Measurements from ENCODE around the gene SH3RF3. TPM values are rescaled to one million over a fixed set of nuclear protein-coding genes. Genes with fewer than 3 reads are reported as not detected.

SH3RF3 gene
- total RNA-seq, 2 donors from 2014 or later: 0.05 TPM; not detected in 1

- DNase-seq (ENCODE audit: low spot score) (no peak), ATAC-seq (no peak)
- H3K27ac Mint-ChIP-seq: no peak overlapping the region
- no peak overlapping the region for H3K4me3 Mint-ChIP-seq
- H3K36me3 Mint-ChIP-seq: no peaks in the 10 kb centered on the region
- peaks cover 12 to 23% of the 10 kb centered on the region in 2 donors for H3K4me1 Mint-ChIP-seq (ENCODE audit: low read depth in 2 of 2)
- H3K9me3 Mint-ChIP-seq: peaks cover under 1% of the 10 kb centered on the region
- peaks cover 7 to 11% of the 10 kb centered on the region in 2 donors for H3K27me3 Mint-ChIP-seq
Measured at GRCh38 chr2:109204412-109204811, 75.4 kb downstream of the SH3RF3 start.

DNA sequence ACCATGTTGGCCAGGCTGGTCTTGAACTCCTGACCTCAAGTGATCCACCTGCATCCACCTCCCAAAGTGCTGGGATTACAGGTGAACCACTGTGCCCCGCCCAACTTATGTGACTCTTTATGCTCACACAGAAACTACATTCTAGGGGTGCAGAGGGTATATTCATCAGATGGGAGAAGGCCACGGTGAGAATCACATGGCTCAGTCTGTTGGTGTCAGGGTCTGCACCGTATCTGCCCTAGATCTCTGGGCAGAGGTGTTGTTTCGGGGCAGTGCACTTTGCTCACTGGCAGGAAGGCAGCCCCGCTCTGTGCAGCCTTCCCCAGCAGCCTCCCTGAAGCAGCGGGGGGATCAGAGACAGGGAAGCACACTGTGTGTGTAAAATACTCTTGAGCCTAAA lies 76.4 kb downstream of the SH3RF3 start:
- no peak for ATAC-seq
- Mint-ChIP-seq H3K4me3 (no peak overlapping the region), H3K9me3 (no peaks in the 10 kb centered on the region), H3K27me3 (peaks cover 11 to 21% of the 10 kb centered on the region in 2 donors), H3K4me1 (ENCODE audit: low read depth in 2 of 2) (peaks cover 19 to 23% of the 10 kb centered on the region in 2 donors), H3K27ac (no peak overlapping the region), H3K36me3 (no peaks in the 10 kb centered on the region)
- no peak for DNase-seq (ENCODE audit: low spot score)

GRCh38 chr2:109206569-109207146 lies 77.7 kb downstream of the SH3RF3 start:
- Mint-ChIP-seq H3K27me3 (peaks cover 17 to 28% of the 10 kb centered on the region in 2 donors), H3K4me3 (no peak overlapping the region), H3K9me3 (no peaks in the 10 kb centered on the region), H3K4me1 (ENCODE audit: low read depth in 2 of 2) (peaks cover 28 to 29% of the 10 kb centered on the region in 2 donors), H3K27ac (no peak overlapping the region), H3K36me3 (no peaks in the 10 kb centered on the region)
- DNase-seq (ENCODE audit: low spot score) (no peak), ATAC-seq (no peak)

DNA sequence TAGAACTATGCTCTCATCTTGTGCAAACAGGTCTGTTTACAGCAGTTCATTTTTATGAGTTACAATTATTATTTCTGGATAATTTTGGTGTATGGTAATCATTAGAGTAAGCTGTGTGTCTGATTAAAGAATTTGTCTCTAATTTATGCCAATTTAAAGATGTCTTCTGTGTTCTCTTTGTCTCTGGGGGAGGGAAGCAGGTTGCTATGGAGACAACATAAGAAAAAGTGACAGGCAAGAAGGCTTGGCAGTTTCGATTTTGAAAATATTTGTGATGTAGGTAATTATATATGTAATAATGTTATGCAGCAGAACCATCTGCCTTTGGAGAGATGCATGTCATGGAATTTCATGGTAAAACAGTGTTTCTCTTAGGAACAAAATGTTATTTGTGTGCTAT lies 78.2 kb downstream of the SH3RF3 start:
- no peaks in the 10 kb centered on the region for H3K9me3 Mint-ChIP-seq
- peaks cover 20 to 29% of the 10 kb centered on the region in 2 donors for H3K27me3 Mint-ChIP-seq
- no peak overlapping the region for H3K27ac Mint-ChIP-seq
- ATAC-seq (no peak), DNase-seq (ENCODE audit: low spot score) (no peak)
- no peak overlapping the region for H3K4me3 Mint-ChIP-seq
- H3K36me3 Mint-ChIP-seq: no peaks in the 10 kb centered on the region
- H3K4me1 Mint-ChIP-seq (ENCODE audit: low read depth in 2 of 2): peaks cover 28 to 33% of the 10 kb centered on the region in 2 donors

DNA sequence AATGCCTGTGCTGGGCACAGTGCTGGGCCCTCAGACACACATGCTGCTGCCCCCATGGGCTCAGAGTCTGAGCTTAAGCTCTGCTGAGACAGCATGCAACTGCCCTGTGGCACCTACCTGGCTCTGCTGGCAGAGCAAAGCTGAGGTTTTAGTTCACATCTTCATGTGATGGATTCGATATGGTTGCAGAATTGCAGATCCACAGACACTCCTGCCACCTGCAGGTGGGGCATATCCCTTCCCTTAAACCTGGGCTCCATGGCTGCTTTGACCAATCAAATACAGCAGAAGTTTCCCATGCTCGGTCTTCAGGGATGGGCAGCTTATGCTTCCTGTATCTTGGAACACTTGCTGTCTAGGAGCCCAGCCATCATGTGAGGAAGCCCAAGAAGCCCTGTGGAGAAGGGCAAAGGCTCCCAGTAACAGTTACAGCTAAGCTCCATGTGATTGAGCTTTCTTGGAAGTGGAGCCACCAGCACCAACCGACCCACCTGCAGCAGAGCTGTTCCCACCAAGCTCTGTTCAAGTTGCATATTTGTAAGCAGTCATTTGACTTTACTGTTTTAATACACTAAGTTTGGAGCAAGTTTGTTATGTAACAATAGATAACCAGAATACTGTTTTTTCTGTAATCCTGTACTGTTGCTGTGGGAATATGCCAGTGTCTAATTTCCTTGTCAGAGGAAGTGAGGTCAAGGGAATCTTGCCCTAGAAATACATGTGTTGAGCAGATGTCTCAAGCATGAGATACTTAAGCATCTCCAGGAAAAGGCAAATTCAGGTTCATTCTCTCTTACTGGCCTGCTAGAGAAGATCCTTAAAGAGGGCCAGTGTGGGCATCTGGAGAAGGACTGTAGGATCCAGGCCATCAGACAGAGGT lies 79.3 kb downstream of the SH3RF3 start:
- Mint-ChIP-seq H3K4me3 (no peak overlapping the region), H3K36me3 (no peaks in the 10 kb centered on the region), H3K27ac (no peak overlapping the region), H3K9me3 (no peaks in the 10 kb centered on the region), H3K4me1 (ENCODE audit: low read depth in 2 of 2) (peaks cover 38 to 41% of the 10 kb centered on the region in 2 donors), H3K27me3 (peaks cover 25 to 40% of the 10 kb centered on the region in 2 donors)
- ATAC-seq (no peak), DNase-seq (ENCODE audit: low spot score) (no peak)

- Mint-ChIP-seq H3K4me3 (no peak overlapping the region), H3K9me3 (no peaks in the 10 kb centered on the region), H3K36me3 (no peaks in the 10 kb centered on the region), H3K27ac (no peak overlapping the region), H3K4me1 (ENCODE audit: low read depth in 2 of 2) (peaks cover 43 to 44% of the 10 kb centered on the region in 2 donors), H3K27me3 (peaks cover 29 to 43% of the 10 kb centered on the region in 2 donors)
- no peak for DNase-seq (ENCODE audit: low spot score)
- no peak for ATAC-seq
Measured at GRCh38 chr2:109208951-109209335, 79.9 kb downstream of the SH3RF3 start.

GRCh38 chr2:109209412-109209811 lies 80.4 kb downstream of the SH3RF3 start:
- no peak overlapping the region for H3K4me3 Mint-ChIP-seq
- peaks cover 29 to 45% of the 10 kb centered on the region in 2 donors for H3K27me3 Mint-ChIP-seq
- ATAC-seq (no peak), DNase-seq (ENCODE audit: low spot score) (no peak)
- H3K27ac Mint-ChIP-seq: no peak overlapping the region
- no peaks in the 10 kb centered on the region for H3K9me3 Mint-ChIP-seq
- H3K4me1 Mint-ChIP-seq (ENCODE audit: low read depth in 2 of 2): peaks cover 43 to 49% of the 10 kb centered on the region in 2 donors
- H3K36me3 Mint-ChIP-seq: no peaks in the 10 kb centered on the region

- H3K27me3 Mint-ChIP-seq: peaks cover 30 to 48% of the 10 kb centered on the region in 2 donors
- H3K4me1 Mint-ChIP-seq (ENCODE audit: low read depth in 2 of 2): peaks cover 46 to 54% of the 10 kb centered on the region in 2 donors
- H3K36me3 Mint-ChIP-seq: no peaks in the 10 kb centered on the region
- no peak for ATAC-seq
- no peak for DNase-seq (ENCODE audit: low spot score)
- H3K9me3 Mint-ChIP-seq: no peaks in the 10 kb centered on the region
- no peak overlapping the region for H3K4me3 Mint-ChIP-seq
- no peak overlapping the region for H3K27ac Mint-ChIP-seq
Measured at GRCh38 chr2:109209941-109210340, 80.9 kb downstream of the SH3RF3 start.

GRCh38 chr2:109210431-109211200 lies 81.6 kb downstream of the SH3RF3 start:
- no peaks in the 10 kb centered on the region for H3K36me3 Mint-ChIP-seq
- no peak overlapping the region for H3K4me3 Mint-ChIP-seq
- H3K4me1 Mint-ChIP-seq (ENCODE audit: low read depth in 2 of 2): peaks cover 50 to 59% of the 10 kb centered on the region in 2 donors
- H3K27me3 Mint-ChIP-seq: peaks cover 36 to 55% of the 10 kb centered on the region in 2 donors
- no peaks in the 10 kb centered on the region for H3K9me3 Mint-ChIP-seq
- peak overlapping the region in 1 of 2 donors; percentile 3 for H3K27ac Mint-ChIP-seq
- ATAC-seq (no peak), DNase-seq (ENCODE audit: low spot score) (no peak)

DNA sequence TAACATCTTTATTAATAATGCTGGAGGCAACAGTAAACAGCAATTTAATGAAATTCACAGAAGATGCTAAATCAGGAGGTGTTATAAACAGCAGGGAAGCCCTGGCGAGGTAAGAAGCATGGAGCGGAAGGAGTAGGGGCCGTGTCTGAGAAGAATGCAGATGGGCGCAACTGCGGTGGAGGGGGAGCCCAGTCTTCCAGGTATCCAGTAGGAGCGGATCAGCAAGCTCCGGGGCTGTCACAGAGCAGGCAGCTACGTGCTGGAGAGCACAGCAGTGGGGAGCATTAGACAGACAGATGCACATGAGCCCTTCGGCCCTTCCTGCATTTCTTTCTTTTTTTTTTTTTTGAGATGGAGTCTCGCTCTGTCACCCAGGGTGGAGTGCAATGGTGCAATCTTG lies 82.3 kb downstream of the SH3RF3 start:
- peaks cover 42 to 60% of the 10 kb centered on the region in 2 donors for H3K27me3 Mint-ChIP-seq
- H3K9me3 Mint-ChIP-seq: no peaks in the 10 kb centered on the region
- no peak overlapping the region for H3K4me3 Mint-ChIP-seq
- no peak for DNase-seq (ENCODE audit: low spot score)
- ATAC-seq: no peak
- no peaks in the 10 kb centered on the region for H3K36me3 Mint-ChIP-seq
- peak overlapping the region in 1 of 2 donors; percentile 3 for H3K27ac Mint-ChIP-seq
- H3K4me1 Mint-ChIP-seq (ENCODE audit: low read depth in 2 of 2): peaks cover 53 to 58% of the 10 kb centered on the region in 2 donors

DNA sequence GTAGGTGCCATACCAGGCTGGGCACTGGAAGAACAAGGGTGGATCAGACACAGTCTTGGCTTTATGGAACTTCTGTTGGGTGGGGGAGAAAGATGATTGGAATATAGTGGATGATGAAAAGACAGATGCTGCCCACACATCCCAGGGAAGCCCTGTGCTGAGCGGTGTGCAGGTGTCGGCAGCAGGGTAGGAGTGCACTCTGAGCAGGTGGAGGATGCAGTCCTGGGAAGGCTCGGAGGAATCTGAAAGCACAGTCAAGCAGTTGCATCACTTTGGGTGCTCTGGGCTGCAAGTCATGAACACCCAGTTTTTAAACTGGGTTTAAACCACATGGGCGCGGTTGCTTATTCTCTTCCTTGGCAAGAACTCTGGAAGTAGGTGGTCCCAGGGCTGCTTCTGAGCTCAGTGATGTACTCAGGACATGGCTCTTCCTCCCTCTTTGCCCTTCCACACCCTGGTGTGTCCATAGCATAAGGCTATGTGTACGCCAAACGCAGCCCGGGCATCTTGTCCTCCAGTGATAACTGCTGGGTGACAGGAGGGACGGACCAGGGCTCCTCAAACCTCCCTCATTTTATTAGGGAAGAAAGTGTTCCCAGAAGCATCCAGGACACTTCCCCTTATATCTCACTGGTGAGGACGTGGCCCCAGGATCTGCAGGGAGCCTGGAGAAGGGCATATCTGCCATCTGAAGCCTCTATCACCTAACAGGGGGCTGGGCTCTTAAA lies 84.0 kb downstream of the SH3RF3 start:
- H3K4me1 Mint-ChIP-seq (ENCODE audit: low read depth in 2 of 2): peaks cover 60 to 65% of the 10 kb centered on the region in 2 donors
- H3K4me3 Mint-ChIP-seq: peak overlapping the region; percentile 75
- ATAC-seq (no peak), DNase-seq (ENCODE audit: low spot score) (no peak)
- no peaks in the 10 kb centered on the region for H3K9me3 Mint-ChIP-seq
- peaks cover 50 to 73% of the 10 kb centered on the region in 2 donors for H3K27me3 Mint-ChIP-seq
- no peaks in the 10 kb centered on the region for H3K36me3 Mint-ChIP-seq
- H3K27ac Mint-ChIP-seq: peak overlapping the region; percentile 58 to 67

DNA sequence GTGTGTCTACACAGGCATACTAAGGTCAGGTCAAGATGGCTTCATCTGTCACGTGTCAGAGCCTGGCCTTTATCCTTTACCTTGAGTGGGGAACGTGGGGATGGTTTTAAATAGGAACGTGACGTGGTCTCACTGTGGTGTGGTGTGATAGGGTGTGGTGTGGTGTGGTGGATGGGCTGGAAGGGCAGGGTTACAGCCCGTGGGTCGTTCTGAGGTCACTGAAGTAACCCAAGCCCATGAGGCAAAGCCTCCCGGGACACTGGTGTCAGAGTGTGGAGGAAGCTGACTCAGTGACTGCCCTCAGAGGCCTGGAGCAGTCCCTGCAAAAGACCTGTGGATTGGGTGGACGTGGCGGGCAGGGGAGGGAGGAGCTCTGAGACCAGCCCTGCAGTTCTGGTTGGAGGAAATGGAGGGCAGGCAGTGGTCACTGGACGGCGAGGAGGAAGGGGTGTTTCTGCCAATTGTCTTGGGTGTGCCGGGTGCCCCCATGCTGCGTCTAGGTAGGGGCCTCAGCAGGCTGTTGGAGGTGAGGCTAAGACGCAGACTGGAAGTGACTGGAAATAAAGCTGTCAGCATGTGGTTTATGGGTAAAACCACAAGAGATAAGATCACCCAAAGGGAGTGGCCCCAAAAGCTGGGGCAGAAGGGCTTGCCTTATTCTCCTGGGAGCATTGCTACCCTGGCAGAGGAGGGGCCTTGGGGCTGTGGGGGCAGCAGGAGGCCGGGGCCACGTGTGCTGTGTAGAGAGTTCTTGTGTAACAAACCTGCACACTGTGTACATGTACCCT lies 84.8 kb downstream of the SH3RF3 start:
- H3K4me1 Mint-ChIP-seq (ENCODE audit: low read depth in 2 of 2): peaks cover 67 to 71% of the 10 kb centered on the region in 2 donors
- H3K27me3 Mint-ChIP-seq: peaks cover 53 to 77% of the 10 kb centered on the region in 2 donors
- ATAC-seq (peak; percentile 93), DNase-seq (ENCODE audit: low spot score) (peak; percentile 76)
- H3K36me3 Mint-ChIP-seq: no peaks in the 10 kb centered on the region
- no peaks in the 10 kb centered on the region for H3K9me3 Mint-ChIP-seq
- H3K4me3 Mint-ChIP-seq: peak overlapping the region; percentile 75
- H3K27ac Mint-ChIP-seq: peak overlapping the region; percentile 58 to 67

Measured in natural killer cell treated with Interleukin-12 subunit alpha and Interleukin-12 subunit beta and Interleukin-15 and Interleukin-18, amount 100 ng/mL, for 72 hours (primary cell).